22Rv1 (cell line): ENCODE measurements around the gene PAPOLA.

Experiments used
- H3K27ac ChIP-seq: fragments of 450-650 bp; 2 replicates; pipeline ENCODE4 v1.5.1; 2017
- CTCF ChIP-seq: fragments of 450-650 bp; IDR thresholded peaks from 2 replicates; pipeline ENCODE4 v1.5.1; 2017; ENCODE audit warnings: mild to moderate bottlenecking
- ZFX ChIP-seq: fragments of 450-650 bp; IDR thresholded peaks from 2 replicates; pipeline ENCODE4 v1.6.1; 2017; ENCODE audit warnings: antibody characterized with exemption, borderline replicate concordance

Gene PAPOLA

GRCh38 chr14:96589577-96589976 lies 87.4 kb downstream of the PAPOLA start:
- H3K27ac ChIP-seq, result no peak overlapping the region
- TF ChIP-seq CTCF, result no peak
- TF ChIP-seq ZFX, result no peak

DNA sequence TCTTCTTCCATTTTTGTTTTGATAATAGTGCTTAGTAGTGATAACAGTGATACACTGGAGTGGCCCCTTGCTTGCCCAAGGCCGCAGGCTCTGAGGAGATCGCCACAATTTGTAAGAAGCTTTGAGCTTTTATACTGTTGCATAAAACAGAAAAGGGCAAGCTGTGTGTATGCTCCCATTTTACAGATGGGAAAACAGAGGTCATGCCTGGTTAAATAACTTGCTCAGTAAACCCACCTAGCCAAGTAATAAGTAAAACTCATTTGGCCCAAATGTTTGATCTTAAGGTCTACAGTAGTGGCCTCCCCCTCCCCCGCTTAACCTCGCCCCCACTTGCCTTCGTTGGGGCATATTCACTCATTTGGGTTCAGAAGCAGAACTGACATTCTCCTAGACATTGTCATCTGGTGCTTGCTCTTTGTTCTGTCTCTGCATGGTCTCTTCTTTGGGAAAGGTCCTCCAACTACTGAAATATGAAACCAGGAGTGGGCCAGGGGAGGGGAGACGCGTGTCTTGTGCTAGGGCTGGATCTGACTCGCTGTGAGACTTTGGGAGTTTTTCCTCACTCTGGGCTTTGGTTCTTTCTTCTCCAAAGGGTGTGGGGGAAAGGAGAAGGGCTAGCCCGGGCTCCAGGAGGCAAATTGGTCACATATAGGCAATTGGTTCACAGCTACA lies 88.1 kb downstream of the PAPOLA start:
- H3K27ac ChIP-seq, result no peak overlapping the region
- no peak for TF ChIP-seq ZFX

GRCh38 chr14:96592591-96593386 lies 90.6 kb downstream of the PAPOLA start:
- TF ChIP-seq ZFX (no peak), CTCF (no peak)
- H3K27ac ChIP-seq, result no peak overlapping the region

- no peak overlapping the region for H3K27ac ChIP-seq
- TF ChIP-seq ZFX, result no peak
- TF ChIP-seq CTCF, result no peak
These were observed 92.8 kb downstream of the PAPOLA start for GRCh38 chr14:96594961-96595360.

DNA sequence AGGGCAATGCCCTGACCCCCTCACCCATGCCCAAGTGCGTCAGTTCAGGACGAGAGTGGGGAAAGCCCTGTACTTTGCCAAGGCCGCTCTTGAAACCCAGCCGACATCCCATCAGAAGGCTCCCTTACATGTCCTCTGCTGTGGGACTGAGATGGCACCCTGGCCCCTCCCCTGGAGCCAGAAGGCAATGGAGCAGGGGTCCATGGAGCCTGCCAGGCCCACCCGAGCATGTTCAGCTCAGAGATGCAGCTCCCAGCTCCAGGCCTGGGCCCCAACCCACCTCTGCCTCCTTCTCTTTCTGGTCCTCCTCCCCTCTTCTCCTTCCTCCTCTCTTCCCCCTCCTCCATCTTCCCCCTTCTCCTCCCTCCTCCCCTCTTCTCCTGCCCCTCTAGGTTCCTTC lies 95.5 kb downstream of the PAPOLA start:
- no peak overlapping the region for H3K27ac ChIP-seq
- TF ChIP-seq CTCF (no peak), ZFX (no peak)

- TF ChIP-seq CTCF (no peak), ZFX (no peak)
- H3K27ac ChIP-seq, result no peak overlapping the region
These were observed 96.2 kb downstream of the PAPOLA start for GRCh38 chr14:96598332-96598928.

DNA sequence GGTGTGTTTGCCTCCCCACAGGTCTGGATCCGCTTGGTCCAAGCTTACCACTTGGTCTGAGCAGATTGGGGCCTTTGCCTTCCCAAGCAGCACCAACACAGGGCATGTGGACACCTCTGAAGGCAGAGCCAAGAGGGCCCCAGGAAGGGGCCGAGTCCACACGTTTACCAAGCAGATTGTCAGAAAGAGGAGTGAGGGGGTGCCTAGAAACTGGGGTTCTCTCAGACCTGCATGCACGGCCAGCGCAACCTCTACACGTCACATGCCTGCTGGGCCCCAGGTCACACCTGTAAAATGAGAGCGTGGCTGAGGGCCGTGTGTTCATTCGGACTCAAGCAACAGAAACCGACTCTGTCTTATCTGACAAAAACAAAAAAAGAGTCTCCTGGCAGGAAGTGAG lies 96.9 kb downstream of the PAPOLA start:
- TF ChIP-seq CTCF (no peak), ZFX (no peak)

More for the DNA sequence above, 96.9 kb downstream of the PAPOLA start:
- H3K27ac ChIP-seq, result no peak overlapping the region
